Lung microvascular endothelial cell (primary cell): ENCODE results near the gene PLCB4. TPM values are rescaled to one million over a fixed set of nuclear protein-coding genes. Genes with fewer than 3 reads are reported as not detected.

Experiments used
- DNase-seq, 2 donors: peaks; one replicate each; pipeline versions ENCODE4 v3.0.0 to v3.0.0-alpha.2; 2010; ENCODE audit warnings: low read depth in 2 of 2
- total RNA-seq: library from RNA; depleted of rRNA; stranded (reverse); fragments of >200 nt; gene quantifications from 2 replicates; pipeline ENCODE4 v1.2.1, GENCODE V29; 2014

The PLCB4 gene
- total RNA-seq, 1 donor from 2014 or later = 8.9 TPM

DNA sequence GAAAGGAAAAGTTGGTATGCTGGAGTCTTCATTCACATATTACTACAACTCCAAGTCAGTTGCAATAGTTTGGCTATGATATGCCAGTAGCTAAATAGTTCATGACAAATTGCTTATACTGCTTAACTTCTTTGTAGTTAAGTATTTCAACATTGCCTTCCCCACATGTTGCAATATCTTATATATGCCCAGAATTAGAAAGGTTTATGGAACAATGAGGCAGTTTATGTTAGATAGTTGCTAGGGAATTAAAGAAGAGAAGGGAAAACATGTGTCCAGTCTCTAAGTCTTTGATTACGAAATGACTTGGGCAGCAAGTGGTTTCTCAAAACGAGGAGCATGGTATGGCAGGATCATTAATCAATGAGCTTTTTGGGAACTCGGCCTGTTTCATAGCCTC lies 145.8 kb downstream of the PLCB4 start:
- no peak for DNase-seq

DNA sequence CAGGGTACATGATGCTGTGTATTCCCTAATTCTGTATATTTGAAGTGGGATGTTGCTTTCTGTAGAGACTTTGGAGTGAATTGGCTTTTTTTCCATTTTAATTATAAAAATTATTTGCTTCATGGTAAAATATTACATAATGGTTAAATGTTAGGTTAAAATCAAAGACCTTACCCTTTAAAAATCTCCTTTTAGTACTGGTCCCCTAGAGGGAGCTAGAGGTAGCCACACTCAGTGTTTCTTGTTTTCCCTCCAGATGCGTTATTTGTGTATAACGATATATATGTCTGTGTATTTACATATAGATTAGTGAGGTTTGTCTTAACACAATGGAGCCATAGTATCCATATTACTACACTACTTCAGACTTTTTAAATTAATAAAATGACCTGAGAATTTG lies 146.7 kb downstream of the PLCB4 start:
- DNase-seq = peak; percentile 1 to 40

DNA sequence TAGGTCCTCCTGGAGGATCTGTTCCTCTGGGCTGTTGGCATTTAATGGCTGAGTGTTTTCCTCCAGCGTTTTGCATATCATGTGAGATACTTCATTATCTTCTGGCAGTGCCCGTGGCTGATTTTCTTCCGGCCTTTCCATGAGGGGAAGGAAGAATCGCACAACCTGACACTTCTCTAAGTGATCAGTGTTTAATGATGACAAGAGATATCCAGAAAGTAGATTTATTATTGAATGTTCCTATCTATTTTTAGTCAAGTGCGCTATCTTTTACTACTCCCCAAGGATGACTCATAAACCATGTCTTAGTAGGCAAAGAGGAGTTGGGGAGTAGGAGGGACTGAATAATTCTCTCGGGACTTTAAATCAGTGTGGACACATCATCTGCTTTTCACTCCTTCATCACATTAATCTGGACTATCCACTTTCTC lies 149.7 kb downstream of the PLCB4 start:
- DNase-seq = no peak

DNA sequence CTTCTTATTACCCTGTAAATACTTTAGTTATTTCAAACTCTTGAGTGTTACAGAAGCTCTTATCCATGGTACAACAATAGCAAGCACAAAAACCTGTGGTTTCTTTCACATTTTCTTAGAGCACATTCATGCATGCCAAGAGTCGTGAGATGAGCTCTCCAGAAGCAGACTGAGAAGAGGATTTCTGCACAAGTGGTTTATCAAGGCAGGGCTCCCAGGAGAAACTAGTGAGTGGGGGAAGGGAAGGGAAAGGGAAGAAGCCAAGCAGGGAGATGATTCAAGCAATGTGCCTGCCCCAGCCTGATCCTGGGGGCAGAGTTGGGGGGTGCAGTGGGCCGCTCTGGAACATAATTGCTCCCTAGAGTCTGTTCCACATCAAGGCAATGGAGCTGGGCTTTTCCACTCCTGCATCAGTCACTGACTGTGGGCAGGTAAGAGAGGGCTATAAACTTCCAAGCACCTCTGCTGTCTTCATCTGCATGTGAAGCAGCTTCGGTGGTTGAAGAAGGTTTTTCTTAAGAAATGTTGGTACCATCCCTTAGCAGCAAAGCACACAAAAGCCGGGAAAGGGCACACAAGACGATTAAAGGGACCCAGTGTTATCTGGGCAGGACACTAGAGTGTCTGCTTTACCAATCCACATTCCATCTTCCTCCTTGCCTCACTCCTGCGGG lies 152.1 kb downstream of the PLCB4 start:
- DNase-seq = no peak

DNA sequence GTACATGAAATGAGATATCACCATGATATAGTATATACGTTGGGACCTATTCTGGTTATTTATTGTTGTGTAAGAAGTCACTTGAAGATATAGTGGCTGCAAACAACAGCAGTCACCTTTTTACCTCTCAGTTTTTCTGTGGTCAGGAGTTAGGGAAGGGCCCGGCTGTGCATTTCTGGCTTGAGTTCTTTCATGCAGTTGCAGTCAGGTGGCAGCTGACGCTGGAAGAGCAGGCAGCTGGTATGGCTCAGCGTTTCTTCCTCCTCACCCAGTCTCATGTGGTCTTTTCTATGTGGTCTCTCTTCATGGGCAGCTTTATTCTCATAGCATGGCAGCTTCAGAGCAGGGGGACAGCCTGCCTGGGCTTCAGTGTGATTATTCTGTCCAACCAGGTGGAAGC lies 154.4 kb downstream of the PLCB4 start:
- DNase-seq = no peak

DNA sequence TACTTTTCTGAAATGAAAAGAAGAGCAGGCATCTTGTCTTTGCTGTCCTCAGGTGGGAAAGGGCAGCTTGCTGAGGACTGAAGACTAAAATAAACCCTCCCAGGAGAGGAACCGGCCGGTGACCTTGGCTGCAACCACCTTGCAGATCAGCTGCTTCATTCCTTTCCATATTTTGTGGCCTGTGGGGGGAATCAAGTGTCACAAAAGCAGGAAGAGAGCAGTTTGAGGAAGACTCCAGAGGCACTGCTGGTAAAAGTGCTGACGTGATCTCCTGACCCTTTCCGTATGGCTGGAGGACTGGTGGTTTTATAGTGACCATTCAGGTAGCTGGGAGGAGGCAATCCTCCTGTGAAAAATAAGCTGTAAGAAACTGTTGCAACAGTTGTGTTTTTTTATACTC lies 157.0 kb downstream of the PLCB4 start:
- no peak for DNase-seq

DNA sequence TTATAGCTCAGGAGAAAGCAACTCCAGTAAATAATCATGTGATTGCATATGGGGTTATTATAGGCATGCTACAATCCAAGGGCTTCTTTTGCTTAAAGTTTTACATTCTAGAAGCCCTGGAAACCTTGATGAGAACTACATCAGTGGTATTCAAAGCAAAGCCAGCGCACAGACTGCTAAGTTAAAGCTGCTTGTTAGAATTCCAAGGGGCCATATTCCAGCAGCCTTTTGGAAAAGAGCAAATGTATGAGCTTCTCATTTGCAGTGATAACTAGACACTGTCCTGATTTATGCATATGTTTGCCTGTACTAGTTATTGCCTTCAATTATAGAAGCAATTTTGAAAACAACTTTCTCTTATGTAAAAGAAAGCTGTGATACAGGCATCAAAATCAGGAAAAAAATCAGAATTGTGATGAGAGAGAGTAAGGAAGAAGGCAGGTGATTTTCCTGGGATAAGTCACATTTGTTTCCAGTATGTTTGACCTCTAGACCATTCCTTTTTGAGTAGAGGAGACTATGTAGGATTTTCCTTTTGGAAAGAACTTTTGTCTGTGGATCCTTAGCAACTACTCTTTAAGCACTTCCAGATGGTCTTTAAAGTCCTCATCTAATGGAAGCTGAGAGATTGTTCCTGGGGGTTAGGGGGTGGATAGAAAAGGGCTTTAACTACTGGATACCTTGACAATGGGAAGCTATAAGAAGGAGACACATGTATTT lies 159.2 kb downstream of the PLCB4 start:
- no peak for DNase-seq

DNA sequence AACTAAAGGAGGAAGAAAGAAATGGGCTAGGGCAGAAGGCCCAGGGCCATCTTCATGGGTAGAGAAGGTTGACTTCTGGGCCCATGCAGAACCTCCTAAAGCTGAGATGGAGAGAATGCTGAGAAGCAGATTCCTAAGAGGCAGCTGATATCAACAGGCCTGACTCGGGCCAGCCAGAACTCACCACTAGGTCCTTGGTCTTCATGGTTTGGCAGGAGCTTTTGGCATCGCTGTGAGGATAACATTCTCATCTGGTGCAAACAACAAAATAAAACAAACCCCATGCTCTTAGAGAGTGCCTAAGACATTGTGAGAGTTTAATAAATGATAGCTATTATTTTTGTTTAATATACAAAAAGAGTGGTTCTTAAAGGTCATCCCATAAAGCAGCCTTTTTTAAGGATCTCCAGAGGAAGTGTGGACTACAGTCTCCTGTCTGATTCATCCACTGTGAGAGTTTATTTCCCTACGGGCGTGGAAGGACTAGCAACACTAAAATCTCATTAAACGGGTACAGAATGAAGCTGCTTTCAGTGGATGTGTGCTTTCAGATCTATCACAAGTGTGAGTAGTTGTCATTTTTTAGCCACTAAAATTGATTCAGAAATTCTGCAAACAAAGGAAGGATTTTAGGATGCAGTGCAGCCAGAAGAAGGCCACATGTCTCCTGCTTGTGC lies 160.0 kb downstream of the PLCB4 start:
- DNase-seq = no peak

DNA sequence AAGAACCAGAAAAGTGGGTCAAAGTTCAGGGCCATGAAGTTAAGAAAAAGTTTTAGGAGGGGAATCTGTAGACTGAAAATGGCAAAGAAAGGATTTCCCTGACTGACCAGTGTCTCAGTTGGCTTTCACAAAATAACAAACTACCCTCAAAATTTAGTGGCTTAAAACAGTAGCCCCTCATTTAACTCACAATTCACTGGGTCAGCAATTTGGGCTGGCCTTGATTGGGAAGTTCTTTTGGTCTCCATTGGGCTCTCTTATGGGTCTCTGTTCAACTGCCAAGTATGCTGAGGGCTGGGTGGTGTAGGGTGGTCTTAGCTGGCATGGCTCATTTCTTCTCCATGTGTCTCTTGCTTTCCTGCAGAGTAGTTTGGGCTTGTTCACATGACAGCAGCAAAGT lies 161.5 kb downstream of the PLCB4 start:
- DNase-seq = no peak

DNA sequence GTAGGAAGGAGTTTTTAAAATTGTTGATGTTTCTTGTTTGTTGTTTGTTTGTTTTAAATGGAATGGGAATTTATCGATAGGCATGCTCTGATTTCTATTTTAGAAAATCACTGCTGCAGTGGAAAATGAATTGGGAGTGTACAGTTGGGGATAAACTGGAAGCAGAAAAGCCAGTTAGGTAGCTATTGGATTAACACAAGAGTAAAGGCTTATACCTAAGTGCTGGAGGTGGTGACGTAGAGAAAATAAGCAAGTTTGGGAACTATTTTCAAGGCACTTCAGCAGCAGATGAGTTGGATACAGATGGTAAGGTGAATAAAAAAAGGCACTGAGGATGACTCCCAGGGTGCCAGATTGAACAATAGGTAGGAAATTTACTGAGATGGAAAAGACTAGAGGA lies 164.9 kb downstream of the PLCB4 start:
- no peak for DNase-seq

DNA sequence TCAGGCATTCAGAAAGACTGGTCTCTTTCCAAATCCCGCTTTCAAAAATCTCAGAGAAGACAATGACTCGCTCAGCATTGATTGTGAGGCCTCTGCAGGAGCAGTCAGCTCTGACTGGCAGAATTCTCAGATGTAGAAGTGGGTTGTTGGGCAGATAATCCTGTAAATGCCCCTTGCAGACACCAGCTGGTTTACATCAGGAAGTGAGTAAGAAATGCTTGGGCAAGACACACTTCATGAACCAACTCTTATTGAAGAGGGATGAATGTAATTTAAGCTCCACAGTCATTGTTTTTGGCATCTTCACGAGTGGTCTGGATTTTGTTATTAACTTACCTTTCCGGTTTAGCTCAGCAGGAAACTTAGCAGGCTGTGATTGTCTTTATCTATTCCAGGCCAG lies 166.6 kb downstream of the PLCB4 start:
- DNase-seq = peak; percentile 17 to 44

DNA sequence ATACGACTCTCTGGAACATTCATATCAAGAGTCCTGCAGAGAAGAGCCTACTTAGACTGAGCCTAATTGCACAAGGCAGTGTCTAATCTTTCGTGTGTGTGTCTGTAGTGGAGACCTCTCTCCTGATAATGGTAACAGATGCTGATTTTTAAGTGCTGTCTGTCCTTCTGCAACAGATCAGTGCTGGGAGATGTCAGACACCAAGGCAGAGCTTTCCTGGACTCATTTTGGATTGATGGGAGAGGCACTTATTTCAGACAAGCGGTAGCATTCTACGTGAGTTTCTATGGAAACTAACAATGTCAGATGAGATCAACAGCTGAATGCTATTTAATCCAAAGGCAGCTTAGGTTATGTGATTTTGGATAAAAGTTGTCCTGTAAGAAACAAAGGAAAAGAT lies 167.6 kb downstream of the PLCB4 start:
- DNase-seq = no peak

DNA sequence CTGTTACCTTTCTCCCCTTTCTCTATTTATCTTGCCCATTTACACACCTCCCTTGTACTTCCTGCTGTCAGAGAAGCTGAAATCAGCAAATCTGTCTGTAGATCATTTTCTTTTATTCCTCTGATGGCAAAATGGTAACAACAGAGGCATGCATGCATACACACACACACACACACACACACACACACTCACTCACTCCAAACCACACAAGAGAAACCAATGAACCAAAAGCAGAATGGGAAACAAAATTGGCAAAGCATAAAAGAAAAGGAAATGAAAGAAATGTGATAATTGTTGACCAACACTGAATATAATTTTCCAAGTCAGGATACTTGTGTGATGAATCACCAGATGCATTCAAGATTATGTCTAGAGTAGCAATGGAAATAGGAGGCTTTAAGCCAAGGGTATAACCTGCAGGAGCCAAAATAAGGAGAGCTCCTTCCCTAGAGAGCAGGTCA lies 172.4 kb downstream of the PLCB4 start:
- peak; percentile 4 to 55 for DNase-seq

DNA sequence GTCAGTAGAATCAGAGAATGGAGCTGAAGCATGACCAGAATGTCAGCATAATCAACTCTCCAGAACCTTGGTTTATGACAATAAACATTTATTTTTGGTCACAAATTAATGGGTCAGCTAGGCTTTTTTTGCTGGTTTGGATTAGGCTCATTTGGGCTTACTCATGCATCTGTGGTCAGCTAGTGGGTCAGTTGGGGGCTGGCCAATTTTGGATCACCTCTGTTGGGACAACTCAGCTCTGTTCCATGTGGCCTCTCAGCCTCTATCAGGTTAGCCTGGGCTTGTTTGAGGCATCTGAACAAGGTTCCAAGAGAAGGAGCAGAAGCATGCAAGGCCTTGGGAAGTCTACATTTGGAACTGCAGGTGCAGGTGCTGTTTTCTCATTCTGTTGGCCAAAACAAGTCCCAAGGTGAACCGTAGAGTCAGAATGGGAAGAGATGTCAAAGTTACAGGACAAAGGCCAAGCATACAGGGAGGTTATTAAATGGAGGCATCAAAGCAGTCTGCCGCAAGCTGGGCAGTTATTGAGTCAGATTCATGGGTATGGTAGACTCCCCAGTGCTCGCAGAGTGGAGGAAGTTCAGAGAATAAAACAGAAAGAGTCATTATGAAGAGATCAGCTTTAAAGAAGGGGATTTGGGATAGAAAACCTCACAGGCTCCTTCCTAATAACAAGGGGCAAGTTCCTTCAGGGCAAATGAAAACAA lies 173.0 kb downstream of the PLCB4 start:
- DNase-seq = no peak

DNA sequence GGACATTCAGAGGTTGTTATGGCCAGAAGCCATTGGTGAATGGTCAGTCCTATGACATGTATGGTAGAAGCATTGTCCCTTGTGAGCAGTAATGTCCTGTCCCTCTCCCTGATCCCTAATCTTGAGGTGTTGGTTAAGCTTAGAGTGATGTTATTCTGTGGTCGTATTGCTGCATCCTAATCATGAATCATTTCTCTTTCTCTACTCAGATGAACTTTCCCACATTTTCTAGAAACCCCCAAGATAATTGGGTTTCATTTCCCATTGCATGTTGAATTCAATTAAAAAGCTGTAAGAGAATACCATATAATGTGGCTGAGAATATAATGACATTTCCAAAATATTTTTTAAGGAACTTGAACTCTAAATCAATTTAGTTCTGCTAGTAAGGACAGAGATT lies 175.1 kb downstream of the PLCB4 start:
- DNase-seq = no peak

DNA sequence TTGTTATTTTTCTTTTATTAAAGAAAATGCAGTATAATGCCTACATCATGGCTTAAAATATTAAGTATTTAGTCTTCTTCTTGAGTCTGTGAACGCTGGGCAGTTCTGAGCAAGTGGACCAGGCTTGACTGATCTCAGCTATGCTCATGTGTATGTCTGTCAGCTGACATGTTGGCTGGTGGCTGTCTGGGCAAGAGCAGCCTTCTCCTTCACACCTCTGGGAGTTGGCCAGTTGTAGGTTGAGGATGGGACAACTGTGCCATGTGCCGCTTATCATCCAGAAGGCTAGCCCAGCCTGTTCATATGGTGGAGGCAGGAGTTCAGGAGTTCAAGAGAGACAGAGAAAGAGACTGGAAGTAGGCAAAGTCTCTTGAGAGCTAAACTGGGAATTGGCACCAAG lies 175.9 kb downstream of the PLCB4 start:
- DNase-seq = no peak

DNA sequence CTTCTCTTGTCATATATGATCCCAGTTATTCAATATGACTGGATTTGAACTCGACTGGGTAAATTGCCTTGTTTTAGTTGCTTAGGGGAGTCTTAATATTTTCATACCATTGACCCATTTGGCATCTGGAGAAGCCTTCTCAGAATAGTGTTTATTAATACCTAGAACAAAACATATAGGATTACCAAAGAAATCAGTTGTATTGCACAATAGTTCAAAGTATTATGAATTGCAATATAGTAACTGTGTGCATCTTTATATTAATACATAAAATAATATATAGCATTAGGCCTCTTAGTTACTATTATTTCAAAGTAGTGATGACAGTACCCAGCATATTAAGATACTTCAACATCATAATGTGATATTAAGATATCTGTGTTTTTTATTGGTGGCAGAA lies 177.8 kb downstream of the PLCB4 start:
- DNase-seq = no peak

DNA sequence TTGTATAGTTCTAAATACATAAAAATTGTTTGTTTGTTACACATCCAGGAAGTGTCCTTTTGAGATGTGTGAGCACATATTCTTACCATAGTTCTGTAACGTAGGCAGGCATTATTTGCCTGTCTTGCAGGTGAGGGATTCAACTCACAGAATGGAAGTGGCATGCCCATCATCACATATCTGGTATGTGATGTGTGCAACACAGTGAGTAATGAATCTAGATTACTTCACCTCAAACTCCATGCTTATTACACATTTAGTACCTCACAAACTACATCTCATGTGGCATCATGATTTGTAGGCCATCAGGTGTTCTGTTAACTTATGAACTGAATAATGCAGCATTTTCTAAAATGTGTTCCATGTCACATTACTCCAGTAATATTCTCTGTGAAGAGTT lies 181.6 kb downstream of the PLCB4 start:
- DNase-seq = no peak

DNA sequence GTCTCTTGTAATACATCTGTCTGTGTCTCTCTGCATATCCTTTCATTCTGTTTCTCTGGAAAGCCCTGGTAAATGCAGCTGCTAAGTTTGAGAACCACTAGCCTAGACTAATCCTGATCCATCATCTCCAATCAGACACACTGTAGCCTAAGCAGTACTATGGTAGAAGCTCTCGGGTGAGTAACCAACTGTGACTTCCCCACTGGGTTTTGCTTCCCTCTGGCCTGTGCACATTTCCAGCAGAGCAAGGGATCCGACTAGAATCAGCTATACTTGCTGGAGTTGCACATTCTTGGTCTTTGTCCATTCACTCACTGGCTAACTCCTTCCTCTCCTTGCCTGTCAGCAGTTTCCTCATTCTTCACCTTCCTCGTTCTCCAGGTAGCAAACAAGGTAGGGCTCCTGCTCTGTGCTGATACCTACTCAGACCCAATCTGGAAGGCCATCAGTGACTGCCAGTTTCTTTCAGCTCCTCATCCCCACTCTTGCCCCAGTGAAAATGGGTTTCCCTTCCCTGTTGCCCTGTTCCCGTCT lies 184.2 kb downstream of the PLCB4 start:
- DNase-seq = no peak

DNA sequence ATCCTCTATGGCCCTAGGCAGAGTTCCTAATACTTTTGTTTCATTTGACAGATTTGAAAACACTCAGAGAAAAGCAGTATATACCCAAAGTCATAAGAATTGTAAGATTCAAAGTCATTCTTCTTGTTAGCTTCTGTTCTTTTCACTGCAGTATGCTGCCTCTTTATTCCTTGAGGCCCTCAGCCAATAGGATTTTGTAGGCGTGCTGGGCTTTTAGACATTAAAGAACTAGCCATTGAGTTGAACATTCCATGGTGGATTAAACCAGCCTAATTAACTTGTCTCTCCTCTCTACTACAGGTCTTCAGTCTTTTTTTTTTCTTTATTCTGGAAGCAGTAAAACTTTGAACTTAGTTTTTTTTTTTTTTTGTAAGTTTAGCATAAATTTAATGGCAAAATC lies 186.3 kb downstream of the PLCB4 start:
- no peak for DNase-seq

DNA sequence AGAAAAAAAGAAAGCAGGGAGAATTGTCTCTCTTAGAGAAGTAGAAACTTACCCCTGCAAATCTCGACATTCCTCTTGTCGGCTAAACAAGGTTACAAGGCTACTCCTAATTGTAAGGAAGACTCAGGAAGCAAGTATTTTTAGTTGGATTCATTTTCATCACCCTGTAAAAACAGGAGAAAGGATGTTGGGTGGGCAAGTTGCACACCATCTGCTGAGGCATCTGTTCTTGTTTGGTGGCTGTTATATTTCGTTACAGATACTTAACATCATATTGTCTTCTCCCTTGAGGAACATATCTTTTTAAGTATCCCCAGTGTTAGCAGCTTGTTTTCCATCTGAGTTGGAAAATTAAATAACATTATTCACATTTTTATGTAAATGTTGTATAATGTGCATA lies 187.5 kb downstream of the PLCB4 start:
- no peak for DNase-seq

DNA sequence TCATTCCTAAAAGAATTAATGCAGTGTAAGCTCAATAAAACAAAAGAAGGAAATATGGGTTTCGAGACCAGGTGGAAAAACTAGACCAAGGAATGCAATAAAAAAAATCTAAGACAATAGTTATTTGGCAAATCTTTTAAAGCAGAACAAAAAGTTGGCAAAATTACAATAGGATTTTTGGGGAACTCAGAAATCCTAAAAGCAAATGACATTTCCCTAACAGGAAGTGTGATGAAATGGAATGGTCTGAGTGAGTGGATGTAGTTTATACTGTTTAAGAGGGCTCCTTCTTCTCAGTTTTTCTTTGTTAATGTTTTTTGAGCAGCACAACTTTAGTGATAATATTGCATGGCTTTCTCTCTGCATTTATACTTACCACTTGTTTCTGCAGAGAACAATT lies 190.0 kb downstream of the PLCB4 start:
- peak in 1 of 2 donors; percentile 5 for DNase-seq
